HepG2 (cell line): ENCODE data around the gene GDF7. TPM values are rescaled to one million over a fixed set of nuclear protein-coding genes. Genes with fewer than 3 reads are reported as not detected.

ENCODE experiments used
- ARID4A ChIP-seq: sonication (generic); formaldehyde crosslinking; IDR thresholded peaks from 2 replicates; pipeline ENCODE4 v1.5.0; 2020; ENCODE audit warnings: mild to moderate bottlenecking, missing genetic modification reagents, borderline replicate concordance
- ASH2L ChIP-seq: fragments of 300-600, 200-600 bp; sonication (generic); IDR thresholded peaks from 2 replicates; pipeline ENCODE4 v1.7.0; 2017; ENCODE audit warnings: low read depth, mild to moderate bottlenecking, moderate library complexity, mixed read lengths, low read length; ENCODE audit not compliant: insufficient read length
- CEBPG ChIP-seq: IDR thresholded peaks from 2 replicates; pipeline ENCODE4 v1.6.1; 2016
- FOXA1 ChIP-seq, 2 experiments: fragments of 450-650 bp in 1 of 2; sonication (generic) in 1 of 2; formaldehyde crosslinking in 1 of 2; IDR thresholded peaks; 2 replicates each; pipeline versions ENCODE4 v1.4.0 to v1.6.1; 2016 to 2020; ENCODE audit warnings: missing genetic modification reagents in 1 of 2
- HBP1 ChIP-seq: IDR thresholded peaks from 2 replicates; pipeline ENCODE4 v1.6.1; 2016; ENCODE audit warnings: low read depth, control low read depth
- KDM1A ChIP-seq: IDR thresholded peaks from 2 replicates; pipeline ENCODE4 v1.6.1; 2016; ENCODE audit warnings: missing compliant biosample characterization
- KLF9 ChIP-seq: IDR thresholded peaks from 2 replicates; pipeline ENCODE4 v1.6.1; 2016; ENCODE audit warnings: low read depth
- MYC ChIP-seq: sonication (generic); formaldehyde crosslinking; IDR thresholded peaks from 2 replicates; pipeline ENCODE4 v1.9.0; 2021; ENCODE audit warnings: missing genetic modification reagents, borderline replicate concordance
- POLR2A ChIP-seq, 2 experiments: IDR thresholded peaks; 2 replicates each; pipeline ENCODE4 v1.6.1; 2011; ENCODE audit warnings: low read depth in 2 of 2, low read length in 2 of 2, mild to moderate bottlenecking in 1 of 2, moderate library complexity in 1 of 2; ENCODE audit not compliant: insufficient read depth in 1 of 2
- SKIL ChIP-seq: sonication (generic); formaldehyde crosslinking; IDR thresholded peaks from 2 replicates; pipeline ENCODE4 v1.8.0; 2022; ENCODE audit warnings: missing genetic modification reagents, mild to moderate bottlenecking, moderate library complexity, borderline replicate concordance
- ZNF337 ChIP-seq: sonication (generic); formaldehyde crosslinking; IDR thresholded peaks from 2 replicates; pipeline ENCODE4 v1.5.1; 2020; ENCODE audit warnings: missing genetic modification reagents, low read depth, mild to moderate bottlenecking, borderline replicate concordance
- ZNF484 ChIP-seq: sonication (generic); formaldehyde crosslinking; IDR thresholded peaks from 2 replicates; pipeline ENCODE4 v1.5.1; 2020; ENCODE audit warnings: mild to moderate bottlenecking, low read depth, missing genetic modification reagents, borderline replicate concordance
- ZNF550 ChIP-seq: sonication (generic); formaldehyde crosslinking; IDR thresholded peaks from 2 replicates; pipeline ENCODE4 v1.4.0; 2020; ENCODE audit warnings: mild to moderate bottlenecking, missing genetic modification reagents, borderline replicate concordance
- ZNF878 ChIP-seq: sonication (generic); formaldehyde crosslinking; IDR thresholded peaks from 2 replicates; pipeline ENCODE4 v1.8.1; 2023; ENCODE audit warnings: mild to moderate bottlenecking, missing genetic modification reagents, moderate library complexity
- polyA plus RNA-seq, 8 experiments: library from polyadenylated mRNA; depleted of rRNA in 3 of 8; stranded (reverse) in 7 of 8; unstranded in 1 of 8; fragments of >200 nt; fragmentation: Illumina TruSeq in 4 of 8; extraction: Trizol in 4 of 8; gene quantifications; 2 replicates each; pipeline versions ENCODE4 v1.2.1 to v1.2.3, GENCODE V29; 2011 to 2016; ENCODE audit warnings: low read depth in 4 of 8, missing spikeins in 1 of 8, mixed read lengths in 1 of 8; ENCODE audit not compliant: insufficient read depth in 1 of 8
- total RNA-seq, 5 experiments: library from RNA; depleted of rRNA; stranded (reverse); fragments of >200 nt; fragmentation: Illumina TruSeq; extraction: Trizol; gene quantifications; 2 replicates each; pipeline ENCODE4 v1.2.3, GENCODE V29; 2016; ENCODE audit warnings: low read depth in 1 of 5
- TF ChIP-seq, protein P1 (sequence below): sonication (generic); formaldehyde crosslinking; IDR thresholded peaks from 2 replicates; pipeline ENCODE4 v1.5.1; 2020; ENCODE audit warnings: mild to moderate bottlenecking, missing genetic modification reagents, borderline replicate concordance
- TF ChIP-seq, protein P2 (sequence below): sonication (generic); formaldehyde crosslinking; IDR thresholded peaks from 2 replicates; pipeline ENCODE4 v1.4.0; 2020; ENCODE audit warnings: missing genetic modification reagents

The GDF7 gene
- total and polyA plus RNA-seq, 2 of the 13 experiments (the other 11 are each of a cell fraction or from before 2014, with no cell fraction given), result 1.6 to 15.0 TPM

DNA sequence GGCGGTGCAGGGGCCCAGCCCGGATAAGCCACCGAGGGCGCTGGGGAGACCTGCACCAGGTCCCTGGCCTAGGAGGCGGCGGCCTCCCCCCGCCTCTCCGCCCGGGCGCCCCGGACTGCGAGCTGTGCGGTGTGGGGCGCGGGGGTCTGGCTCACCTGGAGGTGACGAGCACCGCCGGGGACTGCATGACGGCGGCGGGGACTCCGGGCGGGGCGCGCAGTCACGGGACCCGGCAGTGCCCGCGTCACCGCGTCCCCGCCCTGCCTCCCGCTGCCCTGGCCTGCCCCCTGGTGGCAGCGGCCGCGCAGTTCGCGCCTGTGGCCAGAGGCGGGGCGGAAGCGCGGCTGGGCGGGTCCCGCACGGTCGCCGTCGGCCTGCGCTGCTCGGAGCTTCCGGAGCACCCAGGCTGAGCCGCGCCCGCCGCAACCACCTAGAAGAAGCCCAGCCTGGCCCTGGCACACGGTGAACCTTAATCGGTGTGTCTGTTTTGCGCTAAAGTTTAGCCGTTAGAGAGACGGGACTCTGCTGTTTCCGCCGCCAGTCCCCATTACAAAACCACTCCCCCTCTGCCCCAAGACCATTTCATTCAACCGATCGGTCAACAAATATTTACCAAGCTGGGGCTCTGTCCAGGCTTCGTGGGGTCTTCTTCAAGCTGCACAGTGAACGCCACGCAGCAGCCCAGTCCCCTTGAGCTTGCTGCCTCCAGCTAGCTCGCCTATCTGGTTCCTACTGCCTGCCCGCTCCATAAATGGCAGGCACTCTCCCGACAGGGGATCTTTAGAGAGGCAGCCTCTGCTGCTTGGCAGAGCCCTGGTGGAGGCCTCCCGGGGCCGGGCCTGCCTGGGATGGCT lies 15.8 kb upstream of the GDF7 start, which contains the start of gene HS1BP3 (continued):
- TF ChIP-seq HBP1 (CRISPR knock-in tag) (peak; percentile 80), FOXA1 (IDR thresholded peaks at IDR 0.05) (no peak), FOXA1 (CRISPR knock-in tag; IDR thresholded peaks at IDR 0.05) (peak; percentile 40), ZNF337 (CRISPR knock-in tag) (peak; percentile 90; the same call in 1 of the 2 replicates), KDM1A (CRISPR knock-in tag) (no peak; the same call in none of the 2 replicates), ARID4A (peak; percentile 89), CEBPG (CRISPR knock-in tag) (no peak), ZNF550 (no peak), SKIL (peak; percentile 63; the same call in 1 of the 2 replicates), ZNF878 (CRISPR knock-in tag) (no peak), MYC (CRISPR knock-in tag) (peak; percentile 71; the same call in 1 of the 2 replicates), KLF9 (CRISPR knock-in tag) (no peak; the same call in 1 of the 2 replicates), ZNF484 (CRISPR knock-in tag) (no peak), ASH2L (peak; percentile 74), POLR2A (IDR thresholded peaks at IDR 0.05; ENCODE audit: insufficient read depth in 1 of 2, low read depth in 2 of 2, low read length in 2 of 2) (peak in 1 of 2 experiments; percentile 53; a peak in 1 of 4 replicates)
- TF ChIP-seq, protein P1, sequence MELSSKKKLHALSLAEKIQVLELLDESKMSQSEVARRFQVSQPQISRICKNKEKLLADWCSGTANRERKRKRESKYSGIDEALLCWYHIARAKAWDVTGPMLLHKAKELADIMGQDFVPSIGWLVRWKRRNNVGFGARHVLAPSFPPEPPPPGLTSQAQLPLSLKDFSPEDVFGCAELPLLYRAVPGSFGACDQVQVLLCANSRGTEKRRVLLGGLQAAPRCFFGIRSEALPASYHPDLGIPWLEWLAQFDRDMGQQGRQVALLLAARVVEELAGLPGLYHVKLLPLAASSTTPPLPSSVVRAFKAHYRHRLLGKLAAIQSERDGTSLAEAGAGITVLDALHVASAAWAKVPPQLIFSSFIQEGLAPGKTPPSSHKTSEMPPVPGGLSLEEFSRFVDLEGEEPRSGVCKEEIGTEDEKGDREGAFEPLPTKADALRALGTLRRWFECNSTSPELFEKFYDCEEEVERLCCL (CRISPR knock-in tag), result 0 out of 2 replicates have a peak, but pooled peaks have one; percentile 35
- TF ChIP-seq, protein P2, sequence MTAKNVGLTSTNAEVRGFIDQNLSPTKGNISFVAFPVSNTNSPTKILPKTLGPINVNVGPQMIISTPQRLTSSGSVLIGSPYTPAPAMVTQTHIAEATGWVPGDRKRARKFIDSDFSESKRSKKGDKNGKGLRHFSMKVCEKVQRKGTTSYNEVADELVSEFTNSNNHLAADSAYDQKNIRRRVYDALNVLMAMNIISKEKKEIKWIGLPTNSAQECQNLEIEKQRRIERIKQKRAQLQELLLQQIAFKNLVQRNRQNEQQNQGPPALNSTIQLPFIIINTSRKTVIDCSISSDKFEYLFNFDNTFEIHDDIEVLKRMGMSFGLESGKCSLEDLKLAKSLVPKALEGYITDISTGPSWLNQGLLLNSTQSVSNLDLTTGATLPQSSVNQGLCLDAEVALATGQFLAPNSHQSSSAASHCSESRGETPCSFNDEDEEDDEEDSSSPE (CRISPR knock-in tag), result peak; percentile 91
